ENCODE data around the gene SLC22A7.
"Not testable (repeated sequence)": the region's sequence is repeated elsewhere in the genome, so short reads cannot be mapped to it uniquely, and the experiment has no call there.

DNA sequence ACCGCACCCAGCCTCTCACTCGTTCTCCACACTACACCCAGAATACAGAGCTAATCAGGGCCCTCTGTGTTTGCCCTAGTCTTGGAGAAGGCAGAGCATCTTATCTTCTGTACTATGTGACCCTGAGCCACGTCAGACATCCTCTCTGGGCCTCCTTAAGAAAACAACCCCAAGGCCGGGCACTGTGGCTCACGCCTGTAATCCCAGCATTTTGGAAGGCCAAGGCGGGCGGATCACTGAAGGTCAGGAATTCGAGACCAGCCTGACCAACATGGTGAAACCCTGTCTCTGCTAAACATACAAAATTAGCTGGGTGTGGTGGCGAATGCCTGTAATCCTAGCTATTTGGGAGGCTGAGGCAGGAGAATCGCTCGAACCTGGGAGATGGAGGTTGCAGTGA, 4.9 kb downstream of the SLC22A7 start:
- TF ChIP-seq EZH2 (IDR thresholded peaks at IDR 0.05; ENCODE audit: low read length), result not testable (repeated sequence)
- TF ChIP-seq, protein P1, sequence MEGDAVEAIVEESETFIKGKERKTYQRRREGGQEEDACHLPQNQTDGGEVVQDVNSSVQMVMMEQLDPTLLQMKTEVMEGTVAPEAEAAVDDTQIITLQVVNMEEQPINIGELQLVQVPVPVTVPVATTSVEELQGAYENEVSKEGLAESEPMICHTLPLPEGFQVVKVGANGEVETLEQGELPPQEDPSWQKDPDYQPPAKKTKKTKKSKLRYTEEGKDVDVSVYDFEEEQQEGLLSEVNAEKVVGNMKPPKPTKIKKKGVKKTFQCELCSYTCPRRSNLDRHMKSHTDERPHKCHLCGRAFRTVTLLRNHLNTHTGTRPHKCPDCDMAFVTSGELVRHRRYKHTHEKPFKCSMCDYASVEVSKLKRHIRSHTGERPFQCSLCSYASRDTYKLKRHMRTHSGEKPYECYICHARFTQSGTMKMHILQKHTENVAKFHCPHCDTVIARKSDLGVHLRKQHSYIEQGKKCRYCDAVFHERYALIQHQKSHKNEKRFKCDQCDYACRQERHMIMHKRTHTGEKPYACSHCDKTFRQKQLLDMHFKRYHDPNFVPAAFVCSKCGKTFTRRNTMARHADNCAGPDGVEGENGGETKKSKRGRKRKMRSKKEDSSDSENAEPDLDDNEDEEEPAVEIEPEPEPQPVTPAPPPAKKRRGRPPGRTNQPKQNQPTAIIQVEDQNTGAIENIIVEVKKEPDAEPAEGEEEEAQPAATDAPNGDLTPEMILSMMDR (optimal IDR thresholded peaks at IDR 0.05 in 1 of 3, IDR thresholded peaks at IDR 0.05 in 1 of 3, conservative IDR thresholded peaks at IDR 0.05 in 1 of 3; ENCODE audit: extremely low read depth in 1 of 3, insufficient read depth in 2 of 3, low read length in 3 of 3), result not testable (repeated sequence)
